Measurements from ENCODE around the gene CARS2.

GRCh38 chr13:110700641-110701040 lies 5.3 kb downstream of the CARS2 start:
- no peak for TF ChIP-seq CTCF (tag by site-specific recombination; IDR thresholded peaks at IDR 0.05)
- no peak for TF ChIP-seq SP2 (tag by site-specific recombination; IDR thresholded peaks at IDR 0.05)
- no peak for TF ChIP-seq ZEB2 (tag by site-specific recombination; IDR thresholded peaks at IDR 0.05)
- TF ChIP-seq ZNF274 (IDR thresholded peaks at IDR 0.05; ENCODE audit: low read length), result no peak
- no peak for TF ChIP-seq ZNF274 (tag by site-specific recombination; IDR thresholded peaks at IDR 0.05; ENCODE audit: borderline replicate concordance)
- no peak for TF ChIP-seq ZBTB20 (tag by site-specific recombination; IDR thresholded peaks at IDR 0.05)

Measured in HEK293 (cell line).